SH-SY5Y (cell line): Measurements from ENCODE around the gene TCF4.

Experiments
- GATA2 ChIP-seq: IDR thresholded peaks from 2 replicates; pipeline ENCODE4 v1.6.1; 2011; ENCODE audit warnings: mild to moderate bottlenecking, low read depth, low read length
- GATA3 ChIP-seq: IDR thresholded peaks from 2 replicates; pipeline ENCODE4 v1.6.1; 2011; ENCODE audit warnings: low read depth, mild to moderate bottlenecking, low read length, moderate library complexity

The TCF4 gene

DNA sequence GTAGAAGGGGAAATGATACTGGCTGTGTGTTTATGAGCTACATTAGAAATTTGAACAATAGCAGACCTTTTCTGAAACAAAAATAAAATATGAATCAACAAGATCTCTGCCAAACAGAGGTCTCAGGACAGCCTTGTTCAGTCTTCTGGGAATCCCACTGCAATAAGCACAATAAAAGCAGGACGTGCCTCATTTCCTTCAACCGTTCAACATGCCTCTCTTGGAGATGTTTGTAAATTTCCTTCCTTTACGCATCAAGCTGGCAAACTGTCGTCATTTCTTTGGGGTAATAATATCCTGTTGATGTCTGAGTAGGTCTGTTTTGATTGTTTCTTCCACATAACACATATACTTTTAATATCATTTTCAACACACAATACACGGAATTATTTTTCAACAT is 77.2 kb downstream of the TCF4 start:
- TF ChIP-seq GATA3, result no peak
- TF ChIP-seq GATA2, result no peak

DNA sequence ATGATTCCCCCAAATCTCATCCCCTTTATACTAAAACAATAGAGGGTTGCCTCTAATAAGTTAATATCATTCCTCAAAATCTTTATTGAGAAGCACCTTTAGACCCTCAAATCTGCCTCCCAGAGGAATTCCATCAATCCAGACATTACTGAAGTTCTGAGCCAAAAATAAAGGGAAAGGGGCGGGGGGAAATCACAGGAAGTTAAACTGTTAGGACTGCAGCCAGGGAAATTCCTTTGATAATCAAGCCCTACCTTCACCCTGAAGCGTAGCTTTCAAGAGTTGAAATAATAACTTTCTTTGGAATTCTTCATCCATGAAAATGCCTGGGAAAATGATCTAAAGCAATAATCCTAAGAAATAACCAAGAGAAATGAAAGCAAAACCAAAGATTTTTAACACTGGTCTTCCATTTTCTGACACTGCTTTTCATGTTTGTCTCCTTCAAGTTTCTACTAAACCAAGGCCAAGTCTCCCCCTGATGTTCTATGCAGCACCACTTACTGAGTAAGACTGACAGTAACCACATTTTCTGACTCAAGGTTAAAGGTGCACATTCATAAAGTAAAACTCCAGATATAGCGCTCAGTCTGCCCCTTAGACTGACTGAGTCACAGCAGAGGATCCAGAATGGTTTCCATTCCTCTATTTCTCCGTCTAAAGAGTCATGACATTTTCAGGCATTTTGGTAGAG is 78.2 kb downstream of the TCF4 start:
- TF ChIP-seq GATA3, result no peak
- no peak for TF ChIP-seq GATA2

DNA sequence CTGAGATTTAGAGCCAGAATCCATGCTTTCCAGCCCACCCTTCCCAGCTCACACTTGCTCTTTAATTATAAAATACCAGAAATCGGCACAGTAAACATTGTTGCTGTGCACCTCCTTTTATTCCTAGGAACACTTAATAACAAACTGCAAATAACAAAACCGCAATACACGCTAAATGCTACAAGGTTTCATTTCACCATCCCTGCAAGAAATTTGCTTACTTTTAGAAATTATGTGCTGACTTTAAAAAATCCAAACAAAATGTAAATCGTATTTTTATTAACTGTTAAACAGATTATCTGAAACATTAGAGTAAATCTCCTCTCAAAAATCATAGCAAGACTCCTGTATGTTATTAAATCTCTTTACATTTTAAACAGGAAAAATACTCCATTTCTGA is 79.3 kb downstream of the TCF4 start:
- TF ChIP-seq GATA2 (no peak), GATA3 (no peak)

DNA sequence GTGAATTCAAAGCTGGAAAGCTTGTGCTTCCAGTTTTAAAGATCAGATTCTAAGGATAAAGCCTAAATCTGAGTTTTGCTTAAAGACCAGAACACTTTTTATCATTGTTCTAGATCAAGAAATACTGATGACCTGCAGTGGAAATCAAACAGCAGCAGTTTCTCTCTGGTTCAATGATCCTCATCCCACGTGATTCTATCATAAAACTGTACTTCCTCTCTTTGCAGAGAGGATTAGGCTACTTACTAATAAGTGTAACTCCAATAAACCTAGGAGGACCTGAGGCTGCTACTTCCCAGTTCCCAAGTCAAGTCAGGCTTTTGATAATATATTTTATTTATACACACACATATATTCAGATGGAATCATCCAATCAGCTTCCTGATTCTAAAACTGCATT is 81.9 kb downstream of the TCF4 start:
- no peak for TF ChIP-seq GATA3
- TF ChIP-seq GATA2, result no peak

DNA sequence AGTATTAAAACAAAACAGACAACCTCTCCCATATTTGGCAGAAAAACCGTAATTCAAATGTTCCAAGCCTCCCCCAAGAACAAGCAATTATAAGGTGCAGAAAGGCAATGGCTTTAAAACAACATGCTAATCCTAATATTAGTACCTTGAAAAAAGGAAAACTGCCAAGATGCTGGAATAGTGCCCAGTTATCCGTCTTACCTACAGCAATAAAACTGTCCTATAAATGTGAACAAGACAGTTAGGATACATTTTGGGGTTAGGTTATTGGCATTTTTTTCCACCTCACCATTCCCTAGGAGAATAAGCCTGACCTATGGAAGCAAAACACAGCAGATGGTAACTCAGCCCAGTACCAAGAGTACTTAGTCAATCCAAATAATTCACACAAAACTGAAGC is 83.2 kb downstream of the TCF4 start:
- no peak for TF ChIP-seq GATA2
- TF ChIP-seq GATA3, result no peak

DNA sequence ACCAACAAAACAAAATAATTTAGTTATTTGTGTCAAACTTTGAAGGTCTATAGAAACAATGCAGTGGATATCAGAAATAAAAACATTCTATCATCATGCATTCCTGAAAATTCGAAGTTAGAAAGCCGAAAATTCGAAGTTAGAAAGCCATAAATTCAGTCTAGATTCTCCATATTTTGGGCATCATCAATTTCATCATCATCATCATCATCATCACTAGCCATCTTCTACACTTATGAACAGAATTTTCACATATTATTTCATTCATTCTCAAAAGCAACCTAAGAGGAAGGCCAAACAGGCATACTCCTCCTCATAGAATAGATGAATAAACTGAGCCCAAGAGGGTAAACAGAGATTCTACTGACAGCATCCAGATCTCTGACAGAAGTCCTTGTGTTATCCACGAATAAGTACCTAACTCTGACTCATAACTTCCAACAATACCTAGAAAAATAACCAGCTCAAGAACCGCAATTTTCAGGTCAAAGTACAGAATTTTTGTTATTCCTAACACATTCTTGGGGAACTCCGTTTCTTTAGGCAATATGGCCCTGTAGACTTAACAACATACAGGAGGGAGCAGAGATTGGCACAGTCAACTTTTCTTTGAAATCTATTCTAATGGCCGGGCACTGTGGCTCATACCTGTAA is 84.7 kb downstream of the TCF4 start:
- TF ChIP-seq GATA2, result no peak
- no peak for TF ChIP-seq GATA3

DNA sequence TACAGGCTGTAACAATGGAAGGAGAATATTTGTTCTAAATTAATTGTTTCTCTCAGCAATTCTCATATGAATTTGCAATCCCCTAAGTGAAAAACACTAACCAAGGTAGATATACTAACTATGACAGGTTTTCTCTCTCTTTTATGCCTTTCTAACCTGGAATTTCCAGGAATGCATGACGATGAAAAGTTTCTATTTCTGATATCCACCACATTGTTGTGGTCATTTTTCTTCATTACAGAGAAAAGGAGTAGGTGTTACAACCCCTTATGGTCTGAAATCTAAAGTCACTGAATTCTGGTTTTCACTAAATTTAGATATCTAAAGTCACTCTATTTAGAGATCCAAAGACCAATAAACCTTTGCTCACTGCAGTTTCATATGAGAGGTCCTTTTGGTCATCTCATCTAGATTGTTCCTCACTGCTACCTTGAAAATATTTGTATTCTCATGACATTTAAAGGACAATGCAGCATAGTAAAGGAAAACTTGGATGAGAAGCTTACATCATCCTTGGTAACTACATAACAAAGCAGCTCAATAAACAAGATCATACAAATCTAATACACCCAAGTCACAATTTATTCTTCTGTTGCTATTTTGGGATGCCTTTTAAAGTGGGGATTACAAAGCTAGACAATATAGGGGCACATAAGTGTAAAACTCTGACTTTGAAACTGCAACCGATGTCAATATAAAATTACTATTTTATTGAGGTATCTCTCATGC is 85.8 kb downstream of the TCF4 start:
- TF ChIP-seq GATA2 (no peak), GATA3 (no peak)

DNA sequence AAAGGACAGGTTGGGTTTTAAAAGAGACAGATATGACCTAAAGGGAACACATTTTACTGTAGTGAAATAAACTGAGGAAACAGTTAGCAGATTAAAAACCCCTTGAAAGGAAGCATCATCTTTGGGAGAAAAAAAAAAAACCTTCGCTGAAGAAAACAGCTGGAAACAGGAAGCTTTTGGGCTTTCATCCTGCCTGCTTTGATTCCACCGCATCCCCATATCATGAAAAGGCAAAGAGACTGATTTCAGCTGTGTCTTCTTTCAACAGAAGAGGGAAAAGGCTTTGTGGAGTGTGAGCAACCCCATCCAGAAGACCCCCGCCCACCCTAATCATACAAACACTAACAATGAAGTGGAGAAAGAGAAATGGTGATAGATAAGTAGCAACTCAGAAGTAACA is 86.4 kb downstream of the TCF4 start:
- TF ChIP-seq GATA2 (no peak), GATA3 (no peak)

DNA sequence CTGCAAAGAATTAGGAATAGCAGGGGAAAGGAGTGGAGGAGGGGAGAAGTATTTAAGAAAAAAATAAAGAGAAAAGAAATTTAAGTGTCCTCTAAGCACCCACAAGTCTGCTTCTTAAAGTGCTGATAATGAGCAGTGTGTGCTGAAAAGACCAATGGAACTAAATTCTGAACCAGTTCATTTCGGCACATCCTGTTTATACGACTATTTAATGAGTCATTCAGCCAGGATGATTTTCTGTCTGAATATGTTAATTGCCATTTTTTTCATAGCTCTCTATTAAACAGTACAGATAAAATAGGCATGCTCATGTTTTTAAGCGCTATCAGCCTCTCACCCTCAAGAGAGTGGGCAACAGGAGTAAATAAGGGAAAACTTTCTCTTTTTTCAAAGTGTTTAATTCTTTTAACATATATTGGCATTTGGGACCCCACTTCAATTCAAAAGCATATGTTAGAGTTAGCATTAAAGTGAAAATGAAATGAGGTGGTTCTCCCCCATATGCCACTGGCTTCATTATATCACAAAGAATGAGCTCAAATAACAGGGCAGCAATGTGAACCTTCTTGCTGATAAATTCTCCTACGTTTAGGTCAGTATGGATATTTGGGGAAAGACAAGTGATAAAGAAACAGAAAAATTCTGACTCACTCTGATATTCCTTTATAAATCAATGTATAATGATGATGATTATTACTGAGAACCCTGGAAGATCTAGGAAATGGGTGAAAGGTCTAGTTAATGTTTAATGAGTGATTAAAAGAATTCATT is 87.5 kb downstream of the TCF4 start:
- no peak for TF ChIP-seq GATA2
- no peak for TF ChIP-seq GATA3

DNA sequence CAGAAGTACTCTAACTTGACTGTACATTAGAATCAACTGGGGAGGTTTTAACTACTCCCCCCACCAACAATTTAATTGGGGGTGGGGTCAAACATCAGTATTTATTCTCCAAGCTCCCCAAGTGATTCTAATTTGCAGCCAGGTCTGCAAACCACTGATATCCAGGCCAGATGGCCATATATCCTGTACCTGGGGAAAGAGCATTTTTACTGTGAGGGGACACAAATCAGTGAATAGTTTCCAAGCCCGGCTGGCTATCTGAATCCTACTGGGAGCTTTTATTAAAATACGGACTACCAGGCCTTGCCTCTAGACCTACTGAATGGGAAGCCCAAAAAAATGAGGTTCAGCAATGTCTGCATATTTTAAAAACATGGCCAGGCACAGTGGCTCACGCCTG is 88.5 kb downstream of the TCF4 start:
- TF ChIP-seq GATA2 (no peak), GATA3 (no peak)

DNA sequence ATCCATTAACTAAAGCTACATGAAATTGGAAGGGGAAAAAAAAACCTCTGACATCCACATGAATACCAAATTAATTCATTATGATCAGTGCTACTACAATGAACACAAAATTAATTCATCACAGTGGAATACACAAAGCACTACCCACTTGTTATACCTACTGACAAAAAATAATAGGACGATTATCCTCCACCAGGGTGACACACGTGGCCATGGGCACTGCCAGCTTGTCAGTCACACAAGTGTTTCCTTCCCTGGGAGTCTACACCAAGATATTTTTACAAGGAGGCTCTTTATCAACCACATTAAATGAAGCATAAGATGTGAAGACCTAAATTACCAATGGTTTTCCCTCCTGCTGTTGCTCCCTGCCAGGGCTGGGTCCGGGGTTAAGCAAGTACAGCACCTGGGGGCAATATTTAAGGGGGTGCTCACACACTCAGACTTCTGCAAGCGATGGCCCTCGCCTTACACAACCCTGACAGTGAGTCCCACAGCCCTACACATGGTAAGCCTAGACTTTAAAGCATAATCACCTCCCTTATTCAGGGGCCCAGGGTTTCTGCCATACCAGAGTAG is 90.1 kb downstream of the TCF4 start:
- TF ChIP-seq GATA2, result no peak
- no peak for TF ChIP-seq GATA3

DNA sequence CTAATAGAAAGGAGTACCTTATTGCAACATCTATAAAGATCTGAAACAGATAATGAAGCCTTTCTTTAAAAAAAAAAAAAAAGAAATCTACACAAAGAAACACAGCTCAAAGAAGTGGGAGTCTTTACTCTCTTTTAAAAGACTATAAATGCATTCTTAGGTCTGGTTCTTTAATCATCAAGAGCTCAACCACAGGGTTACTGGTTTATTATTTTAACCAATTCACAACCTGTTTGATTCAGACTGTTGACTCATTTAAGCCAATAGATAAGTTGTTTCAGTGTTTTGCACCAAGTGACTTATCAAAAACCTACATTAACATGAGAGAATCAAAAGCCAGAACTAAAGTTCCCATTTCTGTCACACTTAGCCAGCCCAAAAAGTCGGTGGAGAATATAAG is 93.1 kb downstream of the TCF4 start:
- TF ChIP-seq GATA3 (no peak), GATA2 (no peak)

DNA sequence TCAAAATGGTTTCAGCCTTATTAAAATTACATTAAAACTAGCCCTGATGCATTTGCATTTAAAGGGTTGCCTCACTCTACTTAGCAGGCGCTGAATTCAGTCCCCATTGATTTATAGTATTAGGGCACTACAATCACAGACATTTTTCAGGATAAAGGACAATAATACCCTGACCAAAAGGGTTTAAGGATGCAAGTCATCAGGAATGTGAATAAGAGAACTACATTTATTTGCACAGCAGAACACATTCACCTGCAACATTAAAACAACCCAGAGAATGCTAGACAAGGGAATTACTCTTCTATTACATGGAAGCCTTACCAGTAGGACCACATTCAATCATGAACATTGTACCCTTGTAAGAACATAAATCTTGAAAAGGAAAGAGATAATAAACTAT is 93.6 kb downstream of the TCF4 start:
- no peak for TF ChIP-seq GATA2
- no peak for TF ChIP-seq GATA3

DNA sequence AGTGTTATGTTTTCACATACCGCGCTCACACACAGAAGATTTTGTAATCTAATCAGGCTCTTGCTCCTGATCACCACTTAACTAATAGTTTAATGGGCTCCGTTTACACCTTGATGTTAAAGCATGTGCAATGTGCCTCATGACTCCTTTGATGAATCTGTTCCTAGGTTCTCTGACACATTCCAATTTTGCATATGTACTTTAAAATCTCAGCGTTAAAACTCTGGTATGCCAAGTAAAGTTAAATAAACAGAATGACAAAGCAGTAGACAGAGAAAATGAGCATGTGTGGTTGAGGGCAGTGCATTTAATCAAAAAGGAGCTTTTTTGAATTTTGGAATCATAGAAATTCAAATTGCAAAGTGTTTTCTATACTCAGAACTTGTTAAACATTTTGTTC is 96.4 kb downstream of the TCF4 start:
- TF ChIP-seq GATA3 (no peak), GATA2 (no peak)
